ENCODE data around the gene FTH1. TPM values are rescaled to one million over a fixed set of nuclear protein-coding genes. Genes with fewer than 3 reads are reported as not detected.
"Not testable (repeated sequence)": the region's sequence is repeated elsewhere in the genome, so short reads cannot be mapped to it uniquely, and the experiment has no call there.

The FTH1 gene
- total RNA-seq, 1 donor from 2014 or later, result 585 TPM

DNA sequence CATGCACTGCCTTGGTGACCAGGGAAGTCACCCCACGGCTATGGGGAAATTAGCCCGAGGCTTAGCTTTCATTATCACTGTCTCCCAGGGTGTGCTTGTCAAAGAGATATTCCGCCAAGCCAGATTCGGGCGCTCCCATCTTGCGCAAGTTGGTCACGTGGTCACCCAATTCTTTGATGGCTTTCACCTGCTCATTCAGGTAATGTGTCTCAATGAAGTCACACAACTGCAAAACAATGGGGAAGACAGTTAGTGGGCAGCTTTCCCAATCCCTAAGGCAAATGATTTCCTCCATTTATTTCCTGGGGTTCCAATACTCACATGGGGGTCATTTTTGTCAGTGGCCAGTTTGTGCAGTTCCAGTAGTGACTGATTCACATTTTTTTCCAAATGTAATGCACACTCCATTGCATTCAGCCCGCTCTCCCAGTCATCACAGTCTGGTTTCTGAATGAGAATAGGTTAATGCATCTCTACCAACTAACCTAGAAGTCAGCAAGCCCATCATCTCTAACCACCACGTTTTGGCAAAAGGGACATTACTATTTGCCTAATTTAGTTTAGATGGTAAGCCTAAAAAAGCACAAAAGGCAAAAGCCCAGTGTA, 2.7 kb downstream of the FTH1 start:
- Mint-ChIP-seq H3K36me3 (ENCODE audit: low read depth) (peaks cover 40% of the 10 kb centered on the region), H3K4me1 (ENCODE audit: low read depth) (peaks cover 42% of the 10 kb centered on the region), H3K27ac (peak overlapping the region; percentile 26), H3K4me3 (ENCODE audit: low read depth) (peak overlapping the region; percentile 93)
- intact Hi-C loops (cut with micrococcal nuclease); DNase-seq (ENCODE audit: low spot score); H3K9me3 Mint-ChIP-seq; H3K27me3 Mint-ChIP-seq (ENCODE audit: low read depth): not testable (repeated sequence)

- H3K36me3 Mint-ChIP-seq (ENCODE audit: low read depth), result peaks cover 40% of the 10 kb centered on the region
- H3K4me3 Mint-ChIP-seq (ENCODE audit: low read depth), result peak overlapping the region; percentile 93
- H3K4me1 Mint-ChIP-seq (ENCODE audit: low read depth), result peaks cover 38% of the 10 kb centered on the region
- H3K27ac Mint-ChIP-seq, result no peak overlapping the region
- H3K9me3 Mint-ChIP-seq, result no peaks in the 10 kb centered on the region
- H3K27me3 Mint-ChIP-seq (ENCODE audit: low read depth), result no peaks in the 10 kb centered on the region
- DNase-seq (ENCODE audit: low spot score), result no peak
- intact Hi-C loops (cut with micrococcal nuclease), result no loop called here
Measured at GRCh38 chr11:61964058-61964665, 3.3 kb downstream of the FTH1 start.

- H3K27me3 Mint-ChIP-seq (ENCODE audit: low read depth), result no peaks in the 10 kb centered on the region
- peak overlapping the region; percentile 47 for H3K4me3 Mint-ChIP-seq (ENCODE audit: low read depth)
- no peak for DNase-seq (ENCODE audit: low spot score)
- no peaks in the 10 kb centered on the region for H3K9me3 Mint-ChIP-seq
- peaks cover 40% of the 10 kb centered on the region for H3K36me3 Mint-ChIP-seq (ENCODE audit: low read depth)
- peaks cover 33% of the 10 kb centered on the region for H3K4me1 Mint-ChIP-seq (ENCODE audit: low read depth)
- H3K27ac Mint-ChIP-seq, result peak overlapping the region; percentile 77
- intact Hi-C loops (cut with micrococcal nuclease), result no loop called here
Measured at GRCh38 chr11:61963282-61964057, 4.0 kb downstream of the FTH1 start.

DNA sequence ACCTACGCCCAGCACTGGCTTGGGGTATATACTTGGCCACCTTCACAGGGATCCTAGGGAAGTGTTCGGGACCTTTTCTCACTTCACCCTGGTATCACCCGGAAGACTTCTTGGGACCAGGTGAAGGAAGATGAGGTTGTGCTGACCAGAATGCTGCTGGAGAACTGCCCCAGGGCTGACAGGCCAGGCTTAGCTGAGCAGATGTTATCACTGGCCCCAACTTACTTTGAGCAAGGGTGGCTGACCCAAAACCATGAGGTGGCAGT, 4.5 kb downstream of the FTH1 start:
- Mint-ChIP-seq H3K4me3 (ENCODE audit: low read depth) (no peak overlapping the region), H3K4me1 (ENCODE audit: low read depth) (peaks cover 29% of the 10 kb centered on the region), H3K27ac (no peak overlapping the region), H3K36me3 (ENCODE audit: low read depth) (peaks cover 40% of the 10 kb centered on the region), H3K9me3 (no peaks in the 10 kb centered on the region), H3K27me3 (ENCODE audit: low read depth) (no peaks in the 10 kb centered on the region)
- no peak for DNase-seq (ENCODE audit: low spot score)
- intact Hi-C loops (cut with micrococcal nuclease), result no loop called here

DNA sequence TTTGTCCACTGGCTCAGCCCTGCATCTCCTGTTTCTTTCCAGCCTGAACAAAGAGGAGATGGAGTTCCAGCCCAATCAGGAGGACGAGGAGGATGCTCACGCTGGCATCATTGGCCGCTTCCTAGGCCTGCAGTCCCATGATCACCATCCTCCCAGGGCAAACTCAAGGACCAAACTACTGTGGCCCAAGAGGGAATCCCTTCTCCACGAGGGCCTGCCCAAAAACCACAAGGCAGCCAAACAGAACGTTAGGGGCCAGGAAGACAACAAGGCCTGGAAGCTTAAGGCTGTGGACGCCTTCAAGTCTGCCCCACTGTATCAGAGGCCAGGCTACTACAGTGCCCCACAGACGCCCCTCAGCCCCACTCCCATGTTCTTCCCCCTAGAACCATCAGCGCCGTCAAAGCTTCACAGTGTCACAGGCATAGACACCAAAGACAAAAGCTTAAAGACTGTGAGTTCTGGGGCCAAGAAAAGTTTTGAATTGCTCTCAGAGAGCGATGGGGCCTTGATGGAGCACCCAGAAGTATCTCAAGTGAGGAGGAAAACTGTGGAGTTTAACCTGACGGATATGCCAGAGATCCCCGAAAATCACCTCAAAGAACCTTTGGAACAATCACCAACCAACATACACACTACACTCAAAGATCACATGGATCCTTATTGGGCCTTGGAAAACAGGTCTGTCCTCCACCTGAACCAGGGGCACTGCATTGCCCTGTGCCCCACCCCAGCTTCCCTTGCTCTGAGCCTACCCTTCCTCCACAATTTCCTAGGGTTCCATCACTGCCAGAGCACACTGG, 5.0 kb downstream of the FTH1 start:
- H3K4me3 Mint-ChIP-seq (ENCODE audit: low read depth), result no peak overlapping the region
- intact Hi-C loops (cut with micrococcal nuclease), result no loop called here
- peaks cover 28% of the 10 kb centered on the region for H3K4me1 Mint-ChIP-seq (ENCODE audit: low read depth)
- no peaks in the 10 kb centered on the region for H3K9me3 Mint-ChIP-seq
- no peaks in the 10 kb centered on the region for H3K27me3 Mint-ChIP-seq (ENCODE audit: low read depth)
- H3K27ac Mint-ChIP-seq, result no peak overlapping the region
- no peak for DNase-seq (ENCODE audit: low spot score)
- H3K36me3 Mint-ChIP-seq (ENCODE audit: low read depth), result peaks cover 40% of the 10 kb centered on the region

GRCh38 chr11:61961570-61962212, 5.7 kb downstream of the FTH1 start:
- Mint-ChIP-seq H3K9me3 (no peaks in the 10 kb centered on the region), H3K4me3 (ENCODE audit: low read depth) (no peak overlapping the region), H3K27ac (no peak overlapping the region), H3K36me3 (ENCODE audit: low read depth) (peaks cover 38% of the 10 kb centered on the region), H3K27me3 (ENCODE audit: low read depth) (peaks cover under 1% of the 10 kb centered on the region), H3K4me1 (ENCODE audit: low read depth) (peaks cover 28% of the 10 kb centered on the region)
- intact Hi-C loops (cut with micrococcal nuclease), result no loop called here
- DNase-seq (ENCODE audit: low spot score), result no peak

- no peak for DNase-seq (ENCODE audit: low spot score)
- Mint-ChIP-seq H3K4me3 (ENCODE audit: low read depth) (no peak overlapping the region), H3K36me3 (ENCODE audit: low read depth) (peaks cover 31% of the 10 kb centered on the region), H3K4me1 (ENCODE audit: low read depth) (peaks cover 28% of the 10 kb centered on the region), H3K9me3 (no peaks in the 10 kb centered on the region), H3K27me3 (ENCODE audit: low read depth) (peaks cover 9% of the 10 kb centered on the region), H3K27ac (no peak overlapping the region)
- intact Hi-C loops (cut with micrococcal nuclease), result no loop called here
Measured at GRCh38 chr11:61960532-61960931, 6.9 kb downstream of the FTH1 start.

DNA sequence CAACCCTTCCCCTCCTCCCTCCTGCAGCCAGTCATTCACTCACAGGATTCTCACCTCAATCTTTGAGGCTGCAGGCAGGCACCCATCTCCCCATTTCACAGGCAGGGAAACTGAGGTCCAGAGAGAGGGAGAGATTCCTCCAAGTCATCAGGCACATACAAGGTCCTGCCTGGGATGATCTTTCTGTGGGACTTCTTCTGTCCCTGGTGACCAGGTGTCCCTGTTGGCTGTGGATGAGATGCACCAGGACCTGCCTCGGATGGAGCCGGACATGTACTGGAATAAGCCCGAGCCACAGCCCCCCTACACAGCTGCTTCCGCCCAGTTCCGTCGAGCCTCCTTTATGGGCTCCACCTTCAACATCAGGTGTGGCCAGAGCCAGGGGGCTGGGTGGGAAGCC, 7.8 kb downstream of the FTH1 start:
- H3K27ac Mint-ChIP-seq, result no peak overlapping the region
- intact Hi-C loops (cut with micrococcal nuclease), result no loop called here
- no peaks in the 10 kb centered on the region for H3K9me3 Mint-ChIP-seq
- DNase-seq (ENCODE audit: low spot score), result no peak
- peaks cover 19% of the 10 kb centered on the region for H3K4me1 Mint-ChIP-seq (ENCODE audit: low read depth)
- H3K27me3 Mint-ChIP-seq (ENCODE audit: low read depth), result peaks cover 13% of the 10 kb centered on the region
- no peak overlapping the region for H3K4me3 Mint-ChIP-seq (ENCODE audit: low read depth)
- peaks cover 22% of the 10 kb centered on the region for H3K36me3 Mint-ChIP-seq (ENCODE audit: low read depth)

- Mint-ChIP-seq H3K9me3 (no peaks in the 10 kb centered on the region), H3K4me3 (ENCODE audit: low read depth) (no peak overlapping the region), H3K36me3 (ENCODE audit: low read depth) (peaks cover 17% of the 10 kb centered on the region), H3K27me3 (ENCODE audit: low read depth) (peaks cover 17% of the 10 kb centered on the region), H3K4me1 (ENCODE audit: low read depth) (peaks cover 15% of the 10 kb centered on the region), H3K27ac (no peak overlapping the region)
- no peak for DNase-seq (ENCODE audit: low spot score)
- intact Hi-C loops (cut with micrococcal nuclease), result no loop called here
Measured at GRCh38 chr11:61959114-61959513, 8.3 kb downstream of the FTH1 start.

DNA sequence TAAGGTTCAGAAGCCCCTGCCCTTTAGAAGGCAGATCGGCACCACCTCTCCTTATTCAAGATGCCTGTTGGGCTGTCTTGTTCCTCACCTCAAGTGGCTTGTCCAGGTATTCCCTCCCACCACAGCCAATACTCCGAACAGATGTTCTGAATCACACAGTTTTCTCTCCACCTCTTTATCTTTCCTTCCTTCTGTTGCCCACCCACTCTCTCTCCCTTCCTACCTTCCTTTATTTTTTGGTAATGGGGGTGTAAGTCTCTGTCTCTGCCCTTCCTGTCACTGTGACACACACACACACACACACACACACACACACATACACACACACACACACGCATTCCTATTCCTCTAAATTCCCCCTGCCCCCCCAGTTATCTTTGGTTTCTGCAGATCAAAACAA, 8.8 kb downstream of the FTH1 start:
- Mint-ChIP-seq H3K27ac (no peak overlapping the region), H3K9me3 (no peaks in the 10 kb centered on the region), H3K4me3 (ENCODE audit: low read depth) (no peak overlapping the region), H3K36me3 (ENCODE audit: low read depth) (peaks cover 12% of the 10 kb centered on the region), H3K27me3 (ENCODE audit: low read depth) (peaks cover 22% of the 10 kb centered on the region), H3K4me1 (ENCODE audit: low read depth) (peaks cover 10% of the 10 kb centered on the region)
- DNase-seq (ENCODE audit: low spot score), result no peak
- intact Hi-C loops (cut with micrococcal nuclease), result no loop called here

DNA sequence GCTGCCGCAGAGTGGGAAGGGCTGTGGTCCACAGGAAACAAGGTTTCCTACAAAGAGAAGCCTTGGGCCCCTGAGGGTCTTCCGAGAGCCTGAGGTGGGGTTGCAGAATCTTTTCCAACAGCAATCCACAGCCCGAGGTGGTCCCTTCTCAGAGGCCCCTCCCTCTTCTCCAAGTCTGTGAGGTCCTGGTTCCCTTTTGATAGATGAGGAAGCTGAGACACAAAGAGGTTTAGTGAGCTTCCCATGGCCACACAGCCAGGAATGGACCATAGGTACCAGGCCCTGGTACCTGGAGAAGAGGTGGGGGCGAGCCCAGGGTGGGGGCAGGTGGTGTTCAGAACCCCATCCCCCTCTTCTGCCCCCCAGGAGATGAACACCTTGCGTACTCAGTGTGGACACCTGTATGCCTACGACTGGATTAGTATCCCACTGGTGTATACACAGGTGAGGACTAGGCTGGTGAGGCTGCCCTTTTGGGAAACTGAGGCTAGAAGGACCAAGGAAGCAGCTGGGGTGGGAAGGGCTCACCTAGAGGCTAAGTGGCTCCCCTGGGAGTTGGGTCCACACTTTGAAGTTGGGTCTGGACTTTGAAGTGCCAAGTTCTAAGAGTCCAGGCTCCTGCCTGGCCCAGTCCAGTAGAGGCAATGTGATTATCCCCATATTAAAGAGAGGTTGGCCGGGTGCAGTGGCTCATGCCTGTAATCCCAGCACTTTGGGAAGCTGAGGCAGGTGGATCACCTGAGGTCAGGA, 10.2 kb downstream of the FTH1 start:
- no peaks in the 10 kb centered on the region for H3K9me3 Mint-ChIP-seq
- H3K4me1 Mint-ChIP-seq (ENCODE audit: low read depth), result peaks cover 2% of the 10 kb centered on the region
- H3K27ac Mint-ChIP-seq, result no peak overlapping the region
- peaks cover 3% of the 10 kb centered on the region for H3K36me3 Mint-ChIP-seq (ENCODE audit: low read depth)
- DNase-seq (ENCODE audit: low spot score), result no peak
- H3K4me3 Mint-ChIP-seq (ENCODE audit: low read depth), result no peak overlapping the region
- H3K27me3 Mint-ChIP-seq (ENCODE audit: low read depth), result peaks cover 22% of the 10 kb centered on the region
- intact Hi-C loops (cut with micrococcal nuclease), result no loop called here

Data from activated T-helper 2 cell treated with anti-CD3 and anti-CD28 coated beads, Interferon-gamma antibody, Interleukin-2, Interleukin-4, amounts not matched to agents 10 μg/mL and 5 μg/mL and 100 μg/mL, durations not matched to agents 14 hours and 24 hours and 36 hours (primary cell).